HG03520 (cell line): Measurements from ENCODE around the gene KRTAP2-2.
"Not testable (repeated sequence)": the region's sequence is repeated elsewhere in the genome, so short reads cannot be mapped to it uniquely, and the experiment has no call there.

Experiments used
- ATAC-seq: cut with Tn5 transposase; IDR thresholded peaks from one replicate; pipeline ENCODE4 v1.9.1; 2021; ENCODE audit warnings: mild to moderate bottlenecking, moderate library complexity; ENCODE audit not compliant: unreplicated experiment

The KRTAP2-2 gene, protein sequence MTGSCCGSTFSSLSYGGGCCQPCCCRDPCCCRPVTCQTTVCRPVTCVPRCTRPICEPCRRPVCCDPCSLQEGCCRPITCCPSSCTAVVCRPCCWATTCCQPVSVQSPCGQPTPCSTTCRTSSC

DNA sequence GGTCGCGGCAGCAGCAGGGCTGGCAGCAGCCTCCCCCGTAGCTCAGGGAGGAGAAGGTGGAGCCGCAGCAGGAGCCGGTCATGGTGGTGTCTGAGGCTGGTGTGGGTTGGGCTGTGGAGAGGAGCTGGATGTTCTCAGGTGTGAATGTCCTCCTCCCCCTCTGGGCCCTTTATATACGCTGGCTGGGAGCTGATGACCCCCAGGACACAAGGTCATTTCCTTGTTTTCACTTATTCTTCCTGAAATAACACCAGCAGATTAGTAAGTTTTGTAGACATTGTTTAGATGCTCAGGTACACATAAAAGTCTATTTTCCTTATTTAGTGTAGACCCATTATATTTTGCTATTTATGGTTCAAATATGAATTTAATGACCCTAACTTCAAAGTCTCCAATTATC, at the start of gene KRTAP2-2:
TSS of gene KRTAP2-2 (minus strand) at position 101 of the 400 bp plus-strand sequence. CDS start at position 82, 19 bp downstream.
- not testable (repeated sequence) for ATAC-seq

DNA sequence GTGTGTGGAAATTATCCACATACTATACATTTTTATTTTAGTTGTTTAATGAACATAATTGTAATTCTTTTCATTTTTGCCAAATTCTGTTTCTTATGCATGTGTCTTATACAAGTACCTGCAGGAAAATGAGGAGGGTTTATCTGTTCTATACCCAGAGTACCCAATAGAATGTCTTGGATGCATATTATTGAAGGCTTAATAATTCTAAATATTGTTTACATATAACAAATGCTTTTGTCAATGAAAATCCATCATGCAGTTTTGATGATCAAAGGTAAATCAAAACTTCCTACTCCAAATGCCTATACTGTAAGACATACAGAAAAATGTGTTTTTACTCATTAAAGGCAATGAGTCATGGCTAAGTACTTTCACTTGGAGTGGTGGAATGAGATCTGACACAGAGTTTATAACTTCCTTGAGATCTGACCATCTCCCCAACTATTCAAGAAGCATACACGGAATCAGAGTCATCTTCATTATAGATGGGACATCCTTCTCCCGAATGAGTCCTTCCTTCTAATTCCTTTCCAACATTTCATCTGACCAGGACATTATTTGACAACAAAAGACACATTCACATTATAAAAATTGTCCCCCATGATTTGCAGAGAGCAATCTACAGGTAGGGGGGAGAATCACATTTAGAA, 49.5 kb upstream of the KRTAP2-2 start:
- ATAC-seq, result not testable (repeated sequence)

DNA sequence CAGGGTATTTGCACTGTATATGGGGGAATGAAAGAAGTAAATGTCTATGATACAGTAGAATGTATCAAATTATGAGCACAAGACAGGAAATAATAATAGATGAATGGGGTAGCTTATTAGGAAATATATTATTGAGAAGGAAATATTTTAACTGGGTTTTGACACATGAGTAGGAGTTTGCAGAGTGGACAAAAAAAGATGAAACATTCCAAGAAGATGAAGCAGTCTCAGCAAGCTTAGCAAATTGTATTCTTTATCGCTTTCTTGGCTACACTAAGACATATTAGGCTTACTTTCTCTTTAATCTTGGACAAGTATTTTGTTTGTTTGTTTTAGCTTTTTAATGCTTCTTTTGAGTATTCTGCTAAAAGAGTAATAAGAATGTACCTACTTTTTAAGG, 48.9 kb upstream of the KRTAP2-2 start:
- no peak for ATAC-seq

GRCh38 chr17:41101586-41102259, 46.7 kb upstream of the KRTAP2-2 start, which contains the start of gene KRTAP4-16:
Gene KRTAP4-16 (minus strand): TSS chr17:41102209. CDS start chr17:41102209, 0 bp downstream.
- ATAC-seq, result no peak

DNA sequence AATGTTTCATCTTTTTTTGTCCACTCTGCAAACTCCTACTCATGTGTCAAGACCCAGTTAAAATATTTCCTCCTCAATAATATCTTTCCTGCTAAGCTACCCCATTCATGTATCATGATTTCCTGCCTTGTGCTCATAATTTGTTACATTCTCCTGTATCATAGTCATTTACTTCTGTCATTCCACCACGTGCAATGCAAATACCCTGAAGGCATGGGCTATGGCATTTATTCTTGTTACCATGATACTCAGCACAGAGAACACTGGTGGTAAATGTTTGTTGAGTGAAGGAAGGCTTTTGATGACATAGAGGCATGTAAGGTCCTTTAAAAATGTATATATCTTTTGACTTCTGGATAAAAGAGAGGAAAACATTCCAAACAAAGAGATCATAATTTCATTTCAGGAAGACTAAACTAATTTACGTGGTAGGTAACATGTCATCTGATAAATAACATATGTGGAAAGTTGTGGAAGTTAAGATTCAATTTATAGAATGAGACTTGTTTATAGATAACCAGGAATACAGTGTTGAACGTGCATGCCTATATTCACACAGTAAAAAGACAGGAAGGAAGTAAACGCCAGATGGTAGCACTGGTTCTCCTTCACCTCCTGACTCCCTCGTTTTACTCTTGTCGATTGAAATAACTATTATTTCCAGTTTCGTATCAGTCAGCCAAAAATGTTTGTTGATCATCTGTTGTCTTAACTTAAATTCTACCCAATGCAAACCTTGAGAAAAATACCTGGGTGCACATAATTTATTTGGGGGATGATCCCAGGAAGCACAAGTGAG, 44.9 kb upstream of the KRTAP2-2 start:
- not testable (repeated sequence) for ATAC-seq

DNA sequence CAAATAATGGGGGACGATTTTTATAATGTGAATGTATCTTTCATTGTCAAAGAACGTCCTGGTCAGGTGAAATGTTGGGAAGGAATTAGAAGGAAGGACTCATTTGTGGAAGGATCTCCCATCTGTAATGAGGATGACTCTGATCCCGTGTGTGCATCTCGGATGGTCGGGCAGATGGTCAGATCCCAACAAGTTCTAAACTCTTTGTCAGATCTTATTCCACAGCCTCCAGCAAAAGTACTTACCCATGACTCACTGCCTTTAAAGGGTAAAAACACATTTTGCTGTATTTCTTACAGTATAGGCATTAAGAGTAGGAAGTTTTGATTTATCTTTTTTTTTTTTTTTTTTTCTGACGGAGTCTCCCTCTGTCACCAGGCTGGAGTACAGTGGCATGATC, 43.5 kb upstream of the KRTAP2-2 start:
- ATAC-seq, result no peak

DNA sequence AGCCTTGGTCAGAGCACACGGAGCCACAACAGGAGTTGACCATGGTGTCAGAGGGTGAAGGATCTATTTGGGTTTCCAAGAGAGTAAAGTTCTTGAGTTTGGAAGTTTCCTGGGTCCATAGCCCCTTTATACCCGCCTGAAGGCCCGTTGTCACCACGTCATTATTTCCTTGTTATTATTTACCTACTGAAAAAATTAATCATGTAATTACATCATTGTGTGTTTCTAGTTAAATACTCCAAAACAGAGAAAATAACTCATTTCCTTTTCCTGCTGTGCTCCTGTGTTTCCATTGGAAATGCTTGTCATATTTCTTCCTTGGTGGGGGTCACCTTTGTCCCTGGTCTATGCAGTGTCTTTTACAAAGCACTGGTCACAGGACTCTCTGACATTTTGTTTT, 43.0 kb upstream of the KRTAP2-2 start, which contains the start of gene KRTAP4-8:
TSS of gene KRTAP4-8 (minus strand) at position 101 of the 400 bp plus-strand sequence. CDS start at position 43, 58 bp downstream.
- ATAC-seq, result no peak

GRCh38 chr17:41096055-41096454, 41.0 kb upstream of the KRTAP2-2 start:
- no peak for ATAC-seq

DNA sequence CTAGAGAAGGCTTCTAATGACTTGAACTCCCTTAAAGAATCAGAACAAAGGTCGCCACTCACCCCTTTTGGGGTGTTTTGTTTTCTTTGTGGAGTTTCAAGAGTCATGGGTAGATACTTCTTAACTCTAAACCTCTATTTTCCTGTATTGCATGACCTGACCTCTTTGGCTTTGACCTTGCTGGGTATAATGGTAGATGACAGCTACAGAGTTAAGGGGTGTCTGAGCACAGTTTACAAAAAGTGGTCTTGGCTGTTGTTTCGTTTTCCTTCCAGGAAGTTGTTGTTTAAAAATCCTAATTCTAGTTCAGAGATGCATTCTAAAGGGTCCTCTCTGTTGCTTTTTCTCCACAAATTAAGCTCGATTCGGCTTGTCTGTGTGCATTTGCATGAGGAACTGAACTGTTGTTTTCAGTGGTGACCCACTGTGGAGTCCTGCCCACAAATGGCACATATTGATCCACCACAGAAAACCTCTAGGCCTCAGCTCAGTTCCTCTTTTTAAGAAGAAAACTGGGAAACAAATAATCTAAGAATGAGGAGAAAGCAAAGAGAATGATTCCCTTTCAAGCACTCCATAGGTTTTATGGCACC, 33.8 kb upstream of the KRTAP2-2 start:
- not testable (repeated sequence) for ATAC-seq

- ATAC-seq, result not testable (repeated sequence)
Observed at GRCh38 chr17:41084100-41084856, 29.2 kb upstream of the KRTAP2-2 start, which contains the start of gene KRTAP4-7. Gene KRTAP4-7 (plus strand): TSS chr17:41084150. CDS start chr17:41084207, 57 bp downstream.

GRCh38 chr17:41083427-41083826, 28.4 kb upstream of the KRTAP2-2 start:
- not testable (repeated sequence) for ATAC-seq

DNA sequence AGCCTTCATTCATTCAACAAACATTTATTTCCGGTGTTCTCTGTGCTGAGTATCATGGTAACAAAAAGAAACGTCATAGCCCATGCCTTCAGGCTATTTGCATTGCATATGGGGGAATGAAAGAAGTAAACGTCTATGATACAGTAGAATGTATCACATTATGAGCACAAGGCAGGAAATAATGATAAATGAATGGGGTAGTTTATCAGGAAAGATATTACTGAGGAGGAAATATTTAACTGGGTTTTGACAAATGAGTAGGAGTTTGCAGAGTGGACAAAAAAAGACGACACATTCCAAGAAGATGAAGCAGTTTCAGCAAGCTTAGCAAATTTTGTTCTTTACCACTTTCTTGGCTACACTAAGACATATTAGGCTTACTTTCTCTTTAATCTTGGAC, 27.6 kb upstream of the KRTAP2-2 start:
- ATAC-seq, result no peak

- no peak for ATAC-seq
Observed at GRCh38 chr17:41076788-41077187, 21.8 kb upstream of the KRTAP2-2 start.

- no peak for ATAC-seq
Observed at GRCh38 chr17:41073676-41074075, 18.6 kb upstream of the KRTAP2-2 start.

GRCh38 chr17:41071606-41072360, 16.8 kb upstream of the KRTAP2-2 start:
- no peak for ATAC-seq

GRCh38 chr17:41069031-41069430, 14.0 kb upstream of the KRTAP2-2 start:
- ATAC-seq, result no peak

GRCh38 chr17:41067281-41067680, 12.3 kb upstream of the KRTAP2-2 start:
- ATAC-seq, result no peak

DNA sequence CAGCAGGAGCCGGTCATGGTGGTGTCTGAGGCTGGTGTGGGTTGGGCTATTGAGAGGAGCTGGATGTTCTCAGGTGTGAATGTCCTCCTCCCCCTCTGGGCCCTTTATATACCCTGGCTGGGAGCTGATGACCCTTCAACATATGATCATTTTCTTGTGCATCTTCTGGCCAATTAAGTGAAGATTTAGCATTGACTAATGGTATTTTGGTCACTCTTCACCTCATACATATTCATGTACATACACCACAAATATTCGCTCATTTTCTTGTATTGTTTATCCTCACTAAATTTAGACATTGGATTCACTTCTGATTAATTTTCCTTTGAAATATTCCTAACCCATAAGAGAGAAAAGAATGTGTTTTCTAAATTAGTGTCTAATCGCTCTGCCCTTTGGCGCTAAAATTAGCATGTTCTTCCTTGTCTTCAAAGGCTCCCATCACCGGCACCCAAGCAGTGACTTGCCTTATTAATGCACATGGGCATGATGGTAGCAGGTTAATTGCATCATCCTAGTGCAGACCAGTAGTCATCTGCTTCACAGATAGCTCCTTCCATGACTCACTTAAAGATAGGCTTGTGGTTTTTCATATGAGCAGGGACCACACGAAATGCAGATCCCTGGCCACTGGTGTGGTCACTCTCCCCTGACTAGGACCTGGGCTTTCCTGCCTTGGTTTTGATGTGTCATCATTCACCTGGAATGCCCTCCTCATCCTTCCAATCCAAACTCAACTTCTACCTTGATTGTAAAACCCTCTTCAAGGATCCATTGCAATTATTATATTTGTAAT, 11.0 kb upstream of the KRTAP2-2 start, which contains the start of gene KRTAP2-4:
TSS of gene KRTAP2-4 (minus strand) at position 51 of the 796 bp plus-strand sequence. CDS start at position 17, 34 bp downstream.
- ATAC-seq, result no peak
